Chondrocyte (in vitro differentiated cells): ENCODE data around the gene NPIPB6. TPM values are rescaled to one million over a fixed set of nuclear protein-coding genes. Genes with fewer than 3 reads are reported as not detected.
A peak's percentile ranks its signal among the peaks of the same experiment; 100 is the strongest.
"Not testable (repeated sequence)": the region's sequence is repeated elsewhere in the genome, so short reads cannot be mapped to it uniquely, and the experiment has no call there.

Source experiments
- DNase-seq: peaks from one replicate; pipeline ENCODE4 v3.0.0; 2021; ENCODE audit warnings: mixed read lengths, low spot score
- H3K27ac Mint-ChIP-seq: one replicate; pipeline ENCODE4 v1.8.0; 2021; ENCODE audit warnings: mild to moderate bottlenecking, moderate library complexity, mixed read lengths; ENCODE audit not compliant: unreplicated experiment
- H3K27me3 Mint-ChIP-seq: 2 replicates; pipeline ENCODE4 v1.8.0; 2021; ENCODE audit warnings: low read depth, mixed read lengths
- H3K36me3 Mint-ChIP-seq: 2 replicates; pipeline ENCODE4 v1.8.0; 2021; ENCODE audit warnings: low read depth, mixed read lengths
- H3K4me1 Mint-ChIP-seq: 2 replicates; pipeline ENCODE4 v1.8.0; 2021; ENCODE audit warnings: low read depth, mild to moderate bottlenecking, mixed read lengths
- H3K4me3 Mint-ChIP-seq: one replicate; pipeline ENCODE4 v1.8.0; 2021; ENCODE audit warnings: mild to moderate bottlenecking, moderate library complexity, mixed read lengths; ENCODE audit not compliant: unreplicated experiment
- H3K9me3 Mint-ChIP-seq: 2 replicates; pipeline ENCODE4 v1.8.0; 2021; ENCODE audit warnings: low read depth, mixed read lengths
- total RNA-seq: library from RNA; stranded (reverse); gene quantifications from 3 replicates; pipeline ENCODE4 v1.2.1, GENCODE V29; 2021
- TF ChIP-seq, protein P1 (sequence below): fragments of 200-600 bp; sonication (generic); IDR thresholded peaks from 2 replicates; pipeline ENCODE4 v1.5.0; 2021; ENCODE audit warnings: antibody characterized with exemption, mild to moderate bottlenecking, moderate library complexity

Gene NPIPB6
- total RNA-seq, 1 donor from 2014 or later = 3.4 TPM

DNA sequence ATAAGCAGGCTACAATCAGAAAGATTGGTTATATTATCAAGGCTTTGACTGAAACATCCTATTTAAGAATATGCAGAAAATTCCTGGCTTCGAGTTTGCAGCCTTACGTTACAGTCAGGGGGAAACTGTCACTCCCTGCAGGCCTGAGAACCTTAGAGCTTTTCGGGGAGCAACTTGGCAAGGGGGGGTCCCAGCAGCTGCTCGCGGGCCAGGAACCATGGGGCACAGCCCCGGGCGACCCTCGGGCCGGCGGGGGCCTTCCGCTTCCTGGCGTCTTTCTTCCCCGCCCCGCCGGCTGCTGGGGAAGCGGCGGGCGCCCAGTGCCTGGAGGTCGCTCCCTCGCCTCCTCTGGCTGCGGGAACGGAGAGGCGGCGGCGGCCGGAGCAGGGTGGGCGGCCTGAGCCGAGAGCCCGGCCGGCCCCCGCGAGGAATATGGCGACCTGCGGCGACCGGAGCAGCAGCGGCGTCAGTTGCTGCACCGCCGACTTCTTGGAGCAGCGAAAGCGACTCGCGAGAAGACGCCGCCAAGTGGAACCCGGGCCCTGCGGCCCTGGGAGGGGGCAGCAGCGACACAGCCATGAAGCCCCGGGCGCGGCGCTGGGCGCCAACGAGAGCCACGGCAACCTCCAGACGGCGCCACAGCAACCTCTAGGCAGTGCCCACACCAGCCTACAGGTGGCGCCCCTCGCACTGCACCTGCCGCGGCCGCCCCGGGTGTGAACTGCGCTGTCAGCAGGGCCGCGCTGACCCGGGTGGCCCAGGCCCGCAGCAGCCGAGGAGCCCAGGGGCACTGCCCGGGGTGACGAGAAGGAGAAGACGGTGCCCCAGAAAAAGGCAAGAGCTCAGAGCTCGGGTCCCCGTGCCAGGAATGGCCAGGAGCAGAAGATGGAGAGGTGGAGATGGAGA lies 1.2 kb upstream of the NPIPB6 start:
- not testable (repeated sequence) for H3K4me1 Mint-ChIP-seq, H3K36me3 Mint-ChIP-seq, H3K4me3 Mint-ChIP-seq, H3K9me3 Mint-ChIP-seq, DNase-seq, H3K27ac Mint-ChIP-seq, H3K27me3 Mint-ChIP-seq
- TF ChIP-seq, protein P1, sequence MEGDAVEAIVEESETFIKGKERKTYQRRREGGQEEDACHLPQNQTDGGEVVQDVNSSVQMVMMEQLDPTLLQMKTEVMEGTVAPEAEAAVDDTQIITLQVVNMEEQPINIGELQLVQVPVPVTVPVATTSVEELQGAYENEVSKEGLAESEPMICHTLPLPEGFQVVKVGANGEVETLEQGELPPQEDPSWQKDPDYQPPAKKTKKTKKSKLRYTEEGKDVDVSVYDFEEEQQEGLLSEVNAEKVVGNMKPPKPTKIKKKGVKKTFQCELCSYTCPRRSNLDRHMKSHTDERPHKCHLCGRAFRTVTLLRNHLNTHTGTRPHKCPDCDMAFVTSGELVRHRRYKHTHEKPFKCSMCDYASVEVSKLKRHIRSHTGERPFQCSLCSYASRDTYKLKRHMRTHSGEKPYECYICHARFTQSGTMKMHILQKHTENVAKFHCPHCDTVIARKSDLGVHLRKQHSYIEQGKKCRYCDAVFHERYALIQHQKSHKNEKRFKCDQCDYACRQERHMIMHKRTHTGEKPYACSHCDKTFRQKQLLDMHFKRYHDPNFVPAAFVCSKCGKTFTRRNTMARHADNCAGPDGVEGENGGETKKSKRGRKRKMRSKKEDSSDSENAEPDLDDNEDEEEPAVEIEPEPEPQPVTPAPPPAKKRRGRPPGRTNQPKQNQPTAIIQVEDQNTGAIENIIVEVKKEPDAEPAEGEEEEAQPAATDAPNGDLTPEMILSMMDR = peak; percentile 46

DNA sequence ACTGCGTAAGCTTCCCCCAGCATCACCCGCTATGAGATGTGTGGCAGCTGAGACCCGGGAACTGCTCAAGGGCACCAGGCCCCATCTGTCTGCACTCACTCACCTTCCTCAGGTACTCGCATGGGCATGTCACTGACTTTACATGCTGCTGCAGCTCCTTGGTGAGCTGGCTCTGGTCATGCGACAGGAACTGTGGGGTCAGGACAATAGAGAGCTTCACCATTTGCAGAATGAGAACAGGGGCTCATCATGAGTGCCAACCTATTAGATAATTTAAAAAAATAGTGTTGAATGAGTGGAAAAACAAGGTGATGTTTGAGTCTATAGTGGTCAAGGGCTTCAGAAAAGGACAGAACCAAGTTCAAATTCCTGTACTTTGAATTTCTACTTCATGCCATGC lies 708 bp downstream of the NPIPB6 start:
- not testable (repeated sequence) for H3K27ac Mint-ChIP-seq, H3K36me3 Mint-ChIP-seq, H3K4me1 Mint-ChIP-seq, H3K27me3 Mint-ChIP-seq, H3K4me3 Mint-ChIP-seq, DNase-seq, H3K9me3 Mint-ChIP-seq

DNA sequence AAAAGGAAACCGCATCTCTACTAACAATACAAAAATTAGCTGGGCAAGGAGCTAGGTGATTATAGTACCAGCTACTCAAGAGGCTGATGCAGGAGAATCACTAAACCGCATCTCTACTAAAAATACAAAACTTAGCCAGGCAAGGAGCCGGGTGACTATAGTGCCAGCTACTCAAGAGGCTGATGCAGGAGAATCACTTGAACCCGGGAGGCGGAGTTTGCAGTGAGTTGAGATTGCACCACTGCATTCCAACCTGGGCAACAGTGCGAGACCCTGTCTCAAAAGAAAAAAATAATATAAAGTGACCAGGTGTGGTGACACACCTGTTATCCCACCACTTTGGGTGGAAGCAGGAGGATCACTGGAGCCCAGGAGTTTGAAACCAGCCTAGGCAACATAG lies 25.1 kb downstream of the NPIPB6 start:
- H3K9me3 Mint-ChIP-seq, H3K4me1 Mint-ChIP-seq, H3K27me3 Mint-ChIP-seq, H3K36me3 Mint-ChIP-seq, H3K27ac Mint-ChIP-seq, H3K4me3 Mint-ChIP-seq, DNase-seq: not testable (repeated sequence)

DNA sequence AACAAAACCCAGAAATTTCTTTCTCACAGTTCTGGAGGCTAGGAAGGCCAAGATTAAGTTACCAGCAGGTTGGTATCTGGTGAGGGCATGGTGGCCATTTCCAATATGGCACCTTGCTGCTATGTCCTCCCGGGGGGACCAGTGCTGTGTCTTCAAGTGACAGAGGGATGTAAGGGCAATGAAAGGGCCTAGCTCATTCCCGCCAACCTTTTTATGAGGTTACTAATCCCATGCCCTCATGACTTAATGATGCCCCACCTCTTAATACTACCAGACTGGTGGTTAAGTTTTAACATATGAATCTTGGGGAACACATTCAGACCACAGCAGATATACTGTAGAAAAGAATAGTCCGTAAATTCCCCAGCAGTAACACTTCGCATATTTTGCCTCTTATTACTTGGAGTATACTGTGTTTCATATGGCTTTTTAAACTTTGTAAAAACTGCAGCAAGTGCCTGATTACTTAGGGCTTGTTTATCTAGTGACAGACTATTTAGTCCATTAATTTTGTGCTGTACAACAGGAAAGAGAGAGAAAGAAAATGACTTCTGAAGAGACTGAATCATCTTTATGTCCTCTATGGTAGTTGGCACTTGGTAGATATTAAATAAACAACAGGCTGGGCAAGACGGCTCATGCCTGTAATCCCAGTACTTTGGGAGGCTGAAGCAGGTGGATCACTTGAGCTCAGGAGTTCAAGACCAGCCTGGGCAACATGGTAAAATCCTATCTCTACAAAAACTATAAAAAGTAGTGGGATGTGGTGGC lies 26.2 kb downstream of the NPIPB6 start:
- H3K9me3 Mint-ChIP-seq, H3K4me3 Mint-ChIP-seq: not testable (repeated sequence)

DNA sequence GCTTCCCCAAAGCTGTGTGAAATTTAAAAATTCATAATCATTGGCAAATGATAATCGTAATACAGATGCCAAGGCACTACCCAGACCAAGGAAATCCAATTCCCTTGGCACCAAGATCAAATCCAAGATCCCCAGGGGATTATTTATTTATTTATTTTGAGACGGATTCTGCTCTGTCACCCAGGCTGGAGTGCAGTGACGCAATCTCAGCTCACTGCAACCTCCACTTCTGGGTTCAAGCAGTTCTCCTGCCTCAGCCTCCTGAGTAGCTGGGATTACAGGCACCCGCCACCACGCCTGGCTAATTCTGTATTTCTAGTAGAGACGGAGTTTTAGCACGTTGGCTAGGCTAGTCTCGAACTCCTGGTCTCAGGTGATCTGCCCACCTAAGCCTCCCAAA lies 27.6 kb downstream of the NPIPB6 start:
- H3K9me3 Mint-ChIP-seq, H3K27ac Mint-ChIP-seq, H3K36me3 Mint-ChIP-seq, H3K4me3 Mint-ChIP-seq, DNase-seq, H3K27me3 Mint-ChIP-seq, H3K4me1 Mint-ChIP-seq: not testable (repeated sequence)

More for the DNA sequence above, 26.2 kb downstream of the NPIPB6 start:
- H3K27me3 Mint-ChIP-seq, DNase-seq, H3K4me1 Mint-ChIP-seq, H3K27ac Mint-ChIP-seq, H3K36me3 Mint-ChIP-seq: not testable (repeated sequence)

DNA sequence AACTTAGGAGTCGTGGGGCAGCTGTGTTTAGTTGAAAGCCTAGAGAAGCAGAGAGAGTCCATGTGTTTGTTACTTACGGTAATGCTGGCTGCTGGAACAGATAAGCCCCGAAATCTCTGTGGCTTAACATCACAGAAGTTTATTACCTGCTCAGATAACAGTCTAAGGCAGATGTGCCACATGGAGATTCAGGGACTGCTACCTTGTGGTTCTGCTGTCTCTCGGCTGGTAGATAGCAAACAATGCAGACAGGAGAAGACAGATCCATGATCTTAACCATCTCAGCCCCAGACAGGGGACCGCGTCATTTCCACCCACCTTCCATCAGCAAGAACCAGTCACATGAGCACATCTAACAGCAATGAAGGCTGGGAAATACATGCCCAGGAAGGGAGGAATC lies 30.7 kb downstream of the NPIPB6 start:
- DNase-seq, H3K4me3 Mint-ChIP-seq, H3K9me3 Mint-ChIP-seq, H3K27ac Mint-ChIP-seq, H3K36me3 Mint-ChIP-seq, H3K4me1 Mint-ChIP-seq, H3K27me3 Mint-ChIP-seq: not testable (repeated sequence)

DNA sequence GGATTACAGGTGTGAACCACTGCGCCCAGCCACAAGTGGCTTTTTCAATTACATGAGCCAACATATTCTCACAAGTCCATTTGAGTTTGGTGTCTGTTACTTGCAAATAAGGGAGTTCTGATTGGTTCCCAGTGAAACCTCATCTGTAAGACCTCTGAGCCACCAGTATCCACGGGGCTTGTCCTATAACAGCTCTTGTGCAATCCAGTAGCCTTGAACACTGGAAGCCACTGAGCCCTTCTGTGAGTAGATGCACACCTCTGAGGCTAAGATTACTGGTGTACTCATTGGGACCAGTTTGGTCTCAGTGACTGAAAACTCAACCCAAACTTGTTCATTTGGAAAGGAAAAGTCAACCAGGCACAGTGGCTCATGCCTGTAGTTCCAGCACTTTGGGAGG lies 32.3 kb downstream of the NPIPB6 start:
- H3K36me3 Mint-ChIP-seq, H3K9me3 Mint-ChIP-seq, DNase-seq, H3K4me3 Mint-ChIP-seq, H3K27me3 Mint-ChIP-seq, H3K4me1 Mint-ChIP-seq, H3K27ac Mint-ChIP-seq: not testable (repeated sequence)

DNA sequence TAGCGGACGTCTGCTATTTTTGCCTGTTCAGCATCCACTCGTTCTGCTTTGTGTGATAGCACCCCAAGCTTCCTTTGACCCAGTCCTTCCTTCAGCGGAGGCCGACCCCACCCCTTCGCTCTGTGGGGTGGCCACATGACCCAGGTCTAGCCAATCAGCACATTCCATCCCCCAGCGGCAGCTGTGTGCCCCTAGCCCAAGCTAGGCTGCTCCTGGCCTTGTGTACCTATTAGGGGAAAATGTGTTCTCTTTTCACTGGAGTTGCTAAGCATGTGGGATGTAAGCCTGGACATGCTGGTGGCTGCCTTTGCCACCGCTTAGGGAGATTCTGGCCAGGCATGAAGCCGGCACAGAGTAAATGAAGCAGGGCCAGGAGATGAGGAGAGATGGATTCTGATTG lies 33.1 kb downstream of the NPIPB6 start:
- H3K9me3 Mint-ChIP-seq, H3K4me3 Mint-ChIP-seq, H3K4me1 Mint-ChIP-seq, DNase-seq, H3K36me3 Mint-ChIP-seq, H3K27me3 Mint-ChIP-seq, H3K27ac Mint-ChIP-seq: not testable (repeated sequence)
